ENCODE results near the gene SLC1A2.

SLC1A2 gene

DNA sequence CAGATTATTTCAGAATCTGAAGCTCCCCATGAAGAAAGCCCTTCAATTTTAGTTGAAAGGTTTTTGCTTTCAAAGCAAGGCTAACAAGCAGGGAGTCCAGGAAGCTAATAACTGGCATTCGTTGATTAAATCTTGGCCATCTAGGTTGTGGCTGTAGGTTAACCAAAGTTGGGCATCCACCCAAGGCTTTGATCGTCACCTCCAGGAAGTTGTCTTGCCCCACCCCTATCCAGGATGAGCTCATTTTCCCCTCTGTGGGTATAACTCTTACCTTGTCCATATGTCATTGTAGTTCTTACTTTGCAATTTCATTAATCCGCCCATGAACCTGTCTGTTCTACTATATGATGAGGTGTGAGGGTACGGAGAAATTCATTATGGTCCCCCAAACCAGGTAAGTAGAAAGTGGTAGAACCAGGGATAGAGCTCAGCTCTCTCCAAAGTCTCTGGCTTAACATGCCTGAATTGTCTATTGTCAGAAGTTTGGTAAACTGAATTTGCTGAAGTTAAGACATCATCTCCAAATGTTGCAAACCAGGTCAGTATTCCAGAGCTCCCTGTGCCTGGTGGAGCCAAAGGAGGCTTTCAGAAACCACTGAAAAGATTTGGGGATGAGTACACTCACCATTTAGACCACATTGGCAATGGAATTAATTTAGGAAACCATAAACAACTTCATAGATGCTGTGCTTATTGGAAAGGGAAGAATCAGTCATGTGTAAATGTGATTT lies 183.3 kb downstream of the SLC1A2 start:
- Histone ChIP-seq H3K27me3 (replicated peaks) (no peaks in the 10 kb centered on the region), H3K27ac (no peak overlapping the region), H3K4me3 (ENCODE audit: low read depth, low read length) (no peak overlapping the region), H3K36me3 (replicated peaks) (no peaks in the 10 kb centered on the region)
- in situ Hi-C loops (cut with HindIII; ENCODE audit: low pct_ligation_motif_present, low sequenced_read_pairs) = no loop called here
- TF ChIP-seq CTCF (IDR thresholded peaks at IDR 0.05; ENCODE audit: low read depth, low read length, missing control alignments) = no peak
- DNase-seq = no peak

DNA sequence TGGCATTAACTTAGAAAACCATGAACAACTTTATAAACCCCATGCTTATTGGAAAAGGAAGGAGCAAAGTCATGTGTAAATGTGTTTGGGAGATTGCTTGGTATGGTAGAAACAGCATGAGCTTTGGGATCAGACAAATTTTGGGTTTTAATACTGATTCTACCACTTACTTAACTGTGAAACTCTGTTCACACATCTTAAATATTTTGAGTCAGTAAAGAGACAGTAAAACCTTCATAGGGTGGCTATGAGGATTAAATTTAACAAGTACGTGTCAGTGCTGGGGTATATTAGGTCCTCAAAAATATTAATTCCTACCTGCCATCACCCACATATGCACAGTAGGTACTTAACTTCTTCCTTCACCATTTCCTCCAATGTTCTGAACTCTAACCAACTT lies 183.9 kb downstream of the SLC1A2 start:
- Histone ChIP-seq H3K36me3 (replicated peaks) (no peaks in the 10 kb centered on the region), H3K27ac (no peak overlapping the region), H3K4me3 (ENCODE audit: low read depth, low read length) (no peak overlapping the region), H3K27me3 (replicated peaks) (no peaks in the 10 kb centered on the region)
- DNase-seq = no peak
- TF ChIP-seq CTCF (IDR thresholded peaks at IDR 0.05; ENCODE audit: low read depth, low read length, missing control alignments) = no peak
- in situ Hi-C loops (cut with HindIII; ENCODE audit: low pct_ligation_motif_present, low sequenced_read_pairs) = no loop called here

- Histone ChIP-seq H3K27me3 (replicated peaks) (no peaks in the 10 kb centered on the region), H3K27ac (no peak overlapping the region), H3K36me3 (replicated peaks) (no peaks in the 10 kb centered on the region), H3K4me3 (ENCODE audit: low read depth, low read length) (no peak overlapping the region)
- DNase-seq = no peak
- TF ChIP-seq CTCF (IDR thresholded peaks at IDR 0.05; ENCODE audit: low read depth, low read length, missing control alignments) = no peak
- in situ Hi-C loops (cut with HindIII; ENCODE audit: low pct_ligation_motif_present, low sequenced_read_pairs) = no loop called here
Observed at GRCh38 chr11:35235157-35235468, 184.2 kb downstream of the SLC1A2 start.

DNA sequence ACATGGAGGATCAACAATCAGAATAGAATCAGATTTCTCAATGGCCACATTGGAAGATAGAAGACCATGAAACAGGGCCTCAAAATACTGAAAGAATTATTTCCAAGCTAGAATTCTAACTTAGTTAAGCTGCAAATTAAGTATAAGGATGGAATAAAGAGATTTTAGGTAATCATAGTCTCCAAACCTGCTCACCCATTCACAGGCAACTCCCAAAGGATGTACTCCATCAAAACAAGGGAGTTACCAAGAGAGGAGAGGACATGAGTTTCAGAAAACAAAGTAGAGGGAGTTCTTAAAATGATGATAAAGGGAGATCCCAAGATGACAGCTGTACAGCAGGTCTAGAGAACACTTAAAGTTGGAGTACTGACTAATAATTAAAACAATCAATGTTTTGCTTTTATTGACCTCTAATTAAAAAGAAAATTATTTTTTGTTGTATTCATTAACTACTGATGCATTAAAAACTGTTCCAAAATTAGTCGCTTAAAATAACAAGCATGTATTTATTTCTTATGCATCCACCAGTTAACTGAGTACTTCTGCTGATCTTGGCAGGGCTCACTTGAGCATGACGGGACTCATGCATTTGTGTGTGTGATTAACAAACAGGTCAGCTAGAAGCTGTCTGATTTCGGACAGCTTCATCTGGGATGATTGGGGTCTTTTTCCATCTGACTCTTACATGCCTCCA lies 184.8 kb downstream of the SLC1A2 start:
- Histone ChIP-seq H3K27ac (no peak overlapping the region), H3K36me3 (replicated peaks) (peaks cover under 1% of the 10 kb centered on the region), H3K4me3 (ENCODE audit: low read depth, low read length) (no peak overlapping the region), H3K27me3 (replicated peaks) (no peaks in the 10 kb centered on the region)
- no peak for DNase-seq
- in situ Hi-C loops (cut with HindIII; ENCODE audit: low pct_ligation_motif_present, low sequenced_read_pairs) = no loop called here
- no peak for TF ChIP-seq CTCF (IDR thresholded peaks at IDR 0.05; ENCODE audit: low read depth, low read length, missing control alignments)

DNA sequence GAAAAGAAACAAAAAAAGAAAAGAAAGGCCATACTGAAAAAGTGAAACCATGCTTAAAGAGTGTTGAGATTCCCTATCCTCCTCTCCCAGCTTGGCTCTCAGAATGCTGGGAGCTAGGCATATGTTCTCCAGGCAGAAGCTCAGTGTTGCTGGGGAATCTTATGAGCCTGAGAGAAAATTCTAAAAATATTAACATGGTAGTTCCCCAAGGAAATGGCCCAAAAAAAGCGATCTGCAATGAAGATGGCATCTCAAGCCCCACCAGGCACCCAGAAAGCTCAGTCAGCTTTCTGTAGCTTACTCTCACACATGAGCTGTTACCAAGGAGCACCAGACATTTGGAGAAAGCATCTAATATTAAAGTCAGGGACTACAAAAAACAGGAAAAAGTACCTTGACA lies 185.8 kb downstream of the SLC1A2 start:
- in situ Hi-C loops (cut with HindIII; ENCODE audit: low pct_ligation_motif_present, low sequenced_read_pairs) = no loop called here
- TF ChIP-seq CTCF (IDR thresholded peaks at IDR 0.05; ENCODE audit: low read depth, low read length, missing control alignments) = no peak

More for the DNA sequence above, 185.8 kb downstream of the SLC1A2 start:
- DNase-seq = no peak
- Histone ChIP-seq H3K27ac (no peak overlapping the region), H3K36me3 (replicated peaks) (peaks cover 9% of the 10 kb centered on the region), H3K27me3 (replicated peaks) (no peaks in the 10 kb centered on the region), H3K4me3 (ENCODE audit: low read depth, low read length) (no peak overlapping the region)
